AML-193 (cell line): ENCODE data around the gene STAC2.

Source experiments
- DNase-seq, 2 experiments: peaks; one replicate each; lab custom pipeline; 2025; lab: John Stamatoyannopoulos, UW

STAC2 gene

DNA sequence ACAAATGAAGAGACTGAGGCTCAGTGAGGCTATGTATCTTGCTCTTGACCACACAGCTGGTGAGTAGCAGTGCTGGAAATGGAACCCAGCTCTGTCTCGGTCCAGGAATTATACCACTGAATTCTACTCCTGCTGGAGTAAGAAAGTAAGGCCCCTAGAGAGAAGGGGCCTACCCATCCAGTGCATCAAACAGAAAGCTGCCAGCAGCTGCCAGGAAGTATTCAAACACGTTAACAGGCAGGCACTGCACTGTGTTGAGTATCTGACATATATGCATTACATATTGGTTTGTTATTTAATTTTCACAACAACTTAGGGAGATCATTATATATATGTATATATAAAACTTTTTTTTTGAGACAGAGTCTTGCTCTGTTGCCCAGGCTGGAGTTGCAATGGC is 63.8 kb downstream of the STAC2 start:
- no peak for DNase-seq
